GM12874 (cell line): Measurements from ENCODE around the gene C2CD3.

Experiments
- CTCF ChIP-seq: IDR thresholded peaks from 2 replicates; pipeline ENCODE4 v1.5.1; 2011; ENCODE audit warnings: low read depth, mild to moderate bottlenecking, control low read depth, low read length, moderate library complexity; ENCODE audit not compliant: insufficient read depth

Gene C2CD3

DNA sequence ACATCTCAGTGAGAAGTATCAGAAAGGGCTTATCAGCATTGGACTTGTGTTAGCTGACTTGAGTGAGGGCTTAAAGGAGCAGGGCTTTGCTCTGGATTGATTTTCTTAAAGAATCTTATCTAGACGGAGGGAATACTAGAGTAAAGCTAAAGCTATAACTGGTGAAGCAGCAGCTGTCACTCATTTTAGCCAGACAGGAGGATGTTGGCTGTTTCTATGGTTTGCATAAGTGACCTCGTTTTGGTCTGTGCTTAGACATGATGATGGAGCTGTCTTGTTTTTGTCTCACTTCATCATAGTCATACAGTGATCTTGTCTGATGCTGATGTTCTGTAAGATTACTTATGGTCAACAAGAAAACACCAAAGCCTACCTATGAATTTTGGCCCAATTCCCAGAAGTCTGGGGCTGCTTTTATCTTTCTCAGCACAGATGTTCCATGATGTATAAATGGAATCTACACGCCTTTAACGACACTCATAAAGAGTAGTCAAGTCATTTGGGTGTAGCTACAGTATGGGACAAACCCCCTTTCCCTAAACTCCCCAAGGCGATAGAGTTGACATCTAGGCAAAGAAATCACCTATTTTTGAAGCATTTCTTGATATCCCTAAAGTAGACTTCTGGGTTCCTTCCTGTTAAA, 84.4 kb downstream of the C2CD3 start:
- no peak for TF ChIP-seq CTCF

DNA sequence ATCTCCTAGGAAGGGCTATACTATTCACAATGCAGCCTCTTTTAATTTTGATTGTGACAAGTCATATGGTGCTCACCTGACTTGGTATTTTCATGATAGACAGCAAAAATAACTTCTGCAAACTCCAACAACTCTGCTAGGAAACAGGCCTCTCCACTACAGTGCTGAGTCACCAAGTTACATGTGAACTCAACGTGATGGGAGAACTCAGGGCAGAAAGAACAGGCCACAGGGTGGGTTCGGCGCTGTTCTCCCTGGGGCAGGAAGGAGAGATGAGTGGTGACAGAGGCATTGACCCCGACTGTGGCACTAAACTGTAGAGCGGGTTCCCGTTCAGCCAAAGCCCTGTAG, 85.3 kb downstream of the C2CD3 start:
- no peak for TF ChIP-seq CTCF

DNA sequence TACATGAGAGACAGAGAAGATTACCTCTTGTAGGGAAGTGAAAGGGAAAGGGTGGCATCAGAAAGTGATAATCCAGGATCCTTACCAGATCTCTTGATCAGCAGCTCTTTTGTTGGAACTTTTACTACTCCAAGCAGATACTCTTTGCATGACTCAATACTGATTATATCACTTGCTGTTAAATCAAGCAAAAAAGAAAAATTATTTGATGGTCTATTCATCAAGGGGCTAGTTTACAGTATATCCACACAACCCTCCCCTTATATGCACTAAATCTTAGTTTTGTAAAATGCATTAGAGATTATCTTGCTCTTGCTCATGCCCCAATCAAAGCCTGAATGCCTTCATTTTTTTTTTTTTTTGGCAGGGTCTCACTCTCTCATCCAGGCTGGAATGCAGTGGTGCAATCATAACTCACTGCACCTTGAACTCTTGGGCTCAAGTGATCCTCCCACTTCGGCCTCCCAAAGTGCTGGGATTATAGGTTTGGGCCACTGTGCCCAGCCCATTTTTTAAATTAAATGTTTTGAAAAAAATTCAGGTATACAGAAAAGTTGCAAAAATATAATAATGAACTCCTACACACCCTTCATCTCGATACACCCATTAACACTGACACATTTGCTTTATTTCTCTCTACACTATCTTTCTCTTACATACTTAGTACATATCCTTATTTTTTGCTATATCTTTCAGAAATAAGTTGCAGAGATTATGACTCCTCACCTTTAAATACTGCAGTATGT, 85.8 kb downstream of the C2CD3 start:
- TF ChIP-seq CTCF, result no peak

GRCh38 chr11:74081428-74081827, 89.4 kb downstream of the C2CD3 start:
- no peak for TF ChIP-seq CTCF

- no peak for TF ChIP-seq CTCF
Measured at GRCh38 chr11:74077193-74077592, 93.6 kb downstream of the C2CD3 start.

DNA sequence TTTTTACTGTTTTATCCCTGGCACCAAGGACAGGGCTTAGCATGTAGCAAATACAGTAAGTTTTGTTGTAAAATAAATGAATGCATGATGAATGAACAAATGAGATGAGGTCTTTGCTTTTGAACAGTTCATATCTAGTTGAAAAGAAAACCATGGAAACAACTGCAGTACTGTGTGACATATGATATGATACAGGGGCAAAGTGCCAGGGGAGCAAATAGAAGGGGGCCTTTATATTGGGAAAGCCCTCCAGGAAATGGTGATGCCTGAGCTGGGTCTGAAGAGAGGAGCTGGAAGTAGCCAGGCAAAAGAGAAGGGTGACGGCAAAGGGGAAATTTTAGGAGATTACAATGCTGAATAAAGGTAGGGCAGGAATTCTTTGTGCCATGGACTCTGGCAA, 98.1 kb downstream of the C2CD3 start:
- TF ChIP-seq CTCF, result no peak

DNA sequence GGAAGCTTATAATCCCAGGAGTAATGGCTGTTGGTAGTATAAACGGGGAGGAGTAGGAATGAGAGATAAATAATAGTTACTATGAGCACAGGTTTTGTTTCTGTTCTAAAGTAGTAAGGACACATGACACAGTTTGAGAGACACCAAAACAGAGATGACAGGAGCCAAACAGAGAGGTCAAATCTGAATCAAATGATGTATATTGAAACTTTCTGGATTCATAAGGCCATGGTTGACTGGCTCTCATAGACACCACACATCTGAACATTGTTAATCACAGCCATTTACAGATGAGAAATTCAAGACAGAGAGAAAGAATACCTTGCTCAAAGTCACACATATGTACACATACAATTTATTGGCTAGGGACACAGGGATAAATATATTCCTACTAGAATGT, 98.5 kb downstream of the C2CD3 start:
- no peak for TF ChIP-seq CTCF
